Subcutaneous adipose tissue (tissue), 4 donors: ENCODE results near the gene TWIST1. TPM values are rescaled to one million over a fixed set of nuclear protein-coding genes. Genes with fewer than 3 reads are reported as not detected.

Experiments used
- total RNA-seq, 4 donors: library from RNA; depleted of rRNA; stranded (reverse); fragments of >200 nt; gene quantifications; one replicate each; pipeline ENCODE4 v1.1.0, GENCODE V29; 2016
- TF ChIP-seq, protein P1 (sequence below): fragments of 450-650 bp; IDR thresholded peaks from one replicate; pipeline ENCODE4 v1.5.1; 2016; ENCODE audit warnings: low read depth, mild to moderate bottlenecking, control low read depth, antibody characterized with exemption, moderate library complexity

The TWIST1 gene
- total RNA-seq, 4 donors from 2014 or later: 49.7 to 112 (median 65.1) TPM

DNA sequence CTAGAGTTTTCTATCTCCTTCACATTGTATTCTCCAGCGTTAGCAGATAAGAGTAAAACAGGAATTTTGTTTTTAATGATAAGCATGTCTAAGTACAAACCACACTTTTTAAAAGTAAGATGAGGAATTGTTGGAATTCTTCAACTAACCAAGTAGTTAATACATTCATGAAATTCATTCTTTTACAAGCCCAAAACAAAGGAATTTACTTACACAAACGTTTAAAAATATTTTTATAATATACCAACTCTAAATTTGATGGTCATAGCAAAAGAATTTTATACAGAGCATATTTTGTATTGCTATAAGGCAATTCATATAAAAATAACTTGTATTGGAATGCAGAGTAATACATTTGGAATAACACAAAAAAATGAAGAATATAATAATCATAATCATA, 51.3 kb downstream of the TWIST1 start:
- TF ChIP-seq, protein P1, sequence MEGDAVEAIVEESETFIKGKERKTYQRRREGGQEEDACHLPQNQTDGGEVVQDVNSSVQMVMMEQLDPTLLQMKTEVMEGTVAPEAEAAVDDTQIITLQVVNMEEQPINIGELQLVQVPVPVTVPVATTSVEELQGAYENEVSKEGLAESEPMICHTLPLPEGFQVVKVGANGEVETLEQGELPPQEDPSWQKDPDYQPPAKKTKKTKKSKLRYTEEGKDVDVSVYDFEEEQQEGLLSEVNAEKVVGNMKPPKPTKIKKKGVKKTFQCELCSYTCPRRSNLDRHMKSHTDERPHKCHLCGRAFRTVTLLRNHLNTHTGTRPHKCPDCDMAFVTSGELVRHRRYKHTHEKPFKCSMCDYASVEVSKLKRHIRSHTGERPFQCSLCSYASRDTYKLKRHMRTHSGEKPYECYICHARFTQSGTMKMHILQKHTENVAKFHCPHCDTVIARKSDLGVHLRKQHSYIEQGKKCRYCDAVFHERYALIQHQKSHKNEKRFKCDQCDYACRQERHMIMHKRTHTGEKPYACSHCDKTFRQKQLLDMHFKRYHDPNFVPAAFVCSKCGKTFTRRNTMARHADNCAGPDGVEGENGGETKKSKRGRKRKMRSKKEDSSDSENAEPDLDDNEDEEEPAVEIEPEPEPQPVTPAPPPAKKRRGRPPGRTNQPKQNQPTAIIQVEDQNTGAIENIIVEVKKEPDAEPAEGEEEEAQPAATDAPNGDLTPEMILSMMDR: no peak

Other genes starting within 250 kb of the TWIST1 start
- gene FERD3L, start 27.8 kb upstream of the TWIST1 start, total RNA-seq: not detected